ENCODE data around the gene PTPRM. TPM values are rescaled to one million over a fixed set of nuclear protein-coding genes. Genes with fewer than 3 reads are reported as not detected.
A peak's percentile ranks its signal among the peaks of the same experiment; 100 is the strongest.

The PTPRM gene
- total and polyA plus RNA-seq, 2 of the 8 experiments (the other 6 are each of a cell fraction or from before 2014, with no cell fraction given) = 4.1 to 7.0 TPM

- no peak overlapping the region for H3K56ac ChIP-seq (replicated peaks; ENCODE audit: insufficient read length, low read depth, low read length)
- no peak overlapping the region for H2AFZ ChIP-seq (ENCODE audit: low read length)
- H2BK12ac ChIP-seq (ENCODE audit: low read depth, low read length) = no peak overlapping the region
- no peaks in the 10 kb centered on the region for H3K9me3 ChIP-seq (ENCODE audit: insufficient read depth in 2 of 2, low read depth in 1 of 2, low read length in 1 of 2)
- ChIA-PET CTCF (ENCODE audit: partially characterized antibody) (interaction anchor here (0.7 to 2.1 kb wide), 3 partner anchors 14 to 1577 kb away, joined by 3 to 6 read pairs (median 6); no protein-coding TSS in a partner anchor), POLR2A (ENCODE audit: partially characterized antibody) (interaction anchor here (0.6 kb wide), 1 partner anchor 18 kb away, joined by 4 read pairs; no protein-coding TSS in a partner anchor)
- no peak overlapping the region for H3K9ac ChIP-seq (replicated peaks in 1 of 4; ENCODE audit: extremely low read depth in 1 of 4, low read depth in 3 of 4, low read length in 3 of 4)
- H4K5ac ChIP-seq (ENCODE audit: insufficient read length, low read depth, low read length) = no peak overlapping the region
- no peak overlapping the region for H3K4me3 ChIP-seq (ENCODE audit: extremely low read depth in 1 of 4, insufficient read depth in 2 of 4, low read depth in 3 of 4, low read length in 4 of 4)
- TF ChIP-seq RFX5 (IDR thresholded peaks at IDR 0.05; ENCODE audit: borderline replicate concordance, low read depth, low read length) = no peak
- TF ChIP-seq RAD21 (IDR thresholded peaks at IDR 0.05 in 1 of 2, conservative IDR thresholded peaks at IDR 0.05 in 1 of 2; ENCODE audit: low read depth in 2 of 2, low read length in 2 of 2) = peak; percentile 24 to 34
- H4K91ac ChIP-seq (replicated peaks; ENCODE audit: insufficient read length, low read length) = no peak overlapping the region
- H3K4me2 ChIP-seq (ENCODE audit: insufficient read depth in 1 of 2, low read depth in 2 of 2, low read length in 2 of 2) = no peak overlapping the region
- no peaks in the 10 kb centered on the region for H3K36me3 ChIP-seq (ENCODE audit: control insufficient read depth in 2 of 4, insufficient read depth in 4 of 4, low read length in 3 of 4)
- H2BK15ac ChIP-seq (ENCODE audit: low read length) = no peak overlapping the region
- no peak overlapping the region for H3K27ac ChIP-seq (ENCODE audit: low read depth, low read length)
- no peak overlapping the region for H3K14ac ChIP-seq (ENCODE audit: insufficient read length)
- H3K23ac ChIP-seq (ENCODE audit: insufficient read length) = no peak overlapping the region
- DNase-seq (ENCODE audit: low read depth in 1 of 2, low spot score in 2 of 2) (no peak), FAIRE-seq (no peak)
- H3K27me3 ChIP-seq (replicated peaks in 1 of 4; ENCODE audit: control insufficient read depth in 3 of 4, extremely low read depth in 1 of 4, insufficient read depth in 3 of 4, low read length in 3 of 4) = no peaks in the 10 kb centered on the region
- WGBS, 2 experiments (ENCODE audit: extremely low coverage in 1 of 2, insufficient coverage in 1 of 2, insufficient read length in 1 of 2, insufficient replicate concordance in 2 of 2, low coverage in 1 of 2, low lambda C conversion rate in 2 of 2, missing lambda C conversion rate in 1 of 2) = 84% methylated on average over 3 of the region's 3 CpGs; no CpG with 5 or more reads in 1 of the 2 experiments
- H3K18ac ChIP-seq (ENCODE audit: extremely low read depth, low read length) = no peak overlapping the region
- H3K4ac ChIP-seq (replicated peaks; ENCODE audit: insufficient read length, low read depth, low read length) = no peak overlapping the region
- H3K79me2 ChIP-seq (ENCODE audit: control insufficient read depth in 1 of 2, insufficient read depth in 2 of 2, low read length in 2 of 2) = no peaks in the 10 kb centered on the region
- no peaks in the 10 kb centered on the region for H3K79me1 ChIP-seq (ENCODE audit: low read depth, low read length)
- no peak overlapping the region for H2BK20ac ChIP-seq (ENCODE audit: low read length)
- no peak overlapping the region for H2BK5ac ChIP-seq (ENCODE audit: low read depth, low read length)
- no peak overlapping the region for H4K8ac ChIP-seq (ENCODE audit: extremely low read depth, insufficient read depth, low read length)
- no peaks in the 10 kb centered on the region for H3K23me2 ChIP-seq (ENCODE audit: low read depth, low read length)
- no peaks in the 10 kb centered on the region for H4K20me1 ChIP-seq (replicated peaks in 1 of 2; ENCODE audit: control insufficient read depth in 1 of 2, insufficient read depth in 2 of 2, low read length in 2 of 2)
- no peak overlapping the region for H2BK120ac ChIP-seq (replicated peaks; ENCODE audit: low read depth, low read length)
- H3K4me1 ChIP-seq (replicated peaks in 1 of 4; ENCODE audit: control insufficient read depth in 3 of 4, insufficient read depth in 4 of 4, low read length in 3 of 4) = no peaks in the 10 kb centered on the region
- H2AK5ac ChIP-seq (ENCODE audit: low read depth, low read length) = no peak overlapping the region
Observed at GRCh38 chr18:7872569-7872968, 305.5 kb downstream of the PTPRM start.
